Cardiac septum (tissue), 1 donor: Measurements from ENCODE around the gene NUAK1. TPM values are rescaled to one million over a fixed set of nuclear protein-coding genes. Genes with fewer than 3 reads are reported as not detected.

Experiments
- DNase-seq: peaks from one replicate; pipeline ENCODE4 v3.0.0-alpha.2; 2020; ENCODE audit warnings: low spot score
- intact Hi-C: fragments of 100-400 bp; cut with DNase I; formaldehyde crosslinking; loops from one replicate; pipeline ENCODE4 v1.14.0; 2022
- total RNA-seq: library from RNA; stranded (reverse); fragmentation: NEBNext Ultra II Directional; extraction: Animal tissue kit (Norgen Biotek cat#: 25700); gene quantifications from one replicate; pipeline ENCODE4 v1.2.1, GENCODE V29; 2021
- donor health status: DM: no; HTN: no; CAD: no.

The NUAK1 gene
- total RNA-seq, 1 donor from 2014 or later = 66.8 TPM

GRCh38 chr12:106049546-106049945, 89.2 kb downstream of the NUAK1 start:
- intact Hi-C loops = no loop called here
- no peak for DNase-seq

GRCh38 chr12:106049105-106049504, 89.6 kb downstream of the NUAK1 start:
- intact Hi-C loops = no loop called here
- no peak for DNase-seq

GRCh38 chr12:106048676-106049075, 90.1 kb downstream of the NUAK1 start:
- no peak for DNase-seq
- intact Hi-C loops = no loop called here

DNA sequence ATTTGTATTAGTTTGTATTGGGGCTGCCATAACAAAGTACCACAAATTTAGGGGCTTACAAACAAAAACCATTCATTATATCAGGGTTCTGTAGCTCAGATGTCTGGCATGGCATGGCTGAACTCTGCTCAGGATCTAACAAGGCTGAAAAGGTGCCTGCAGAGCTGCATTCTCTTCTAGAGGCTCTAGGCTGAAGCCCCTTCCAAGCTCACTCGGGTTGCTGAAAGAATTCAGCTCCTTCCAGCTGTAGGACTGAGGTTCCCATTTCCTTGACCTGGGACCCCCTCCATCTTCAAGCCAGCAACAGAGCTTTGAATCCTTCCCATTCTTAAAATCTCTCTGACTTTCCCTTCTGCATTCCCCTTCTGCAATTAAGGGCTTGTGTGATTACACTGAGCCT, 90.7 kb downstream of the NUAK1 start:
- intact Hi-C loops = no loop called here

GRCh38 chr12:106046947-106047346, 91.8 kb downstream of the NUAK1 start:
- intact Hi-C loops = no loop called here
- no peak for DNase-seq

More for the DNA sequence above, 90.7 kb downstream of the NUAK1 start:
- no peak for DNase-seq

GRCh38 chr12:106046301-106046846, 92.4 kb downstream of the NUAK1 start:
- intact Hi-C loops = no loop called here
- no peak for DNase-seq

GRCh38 chr12:106045251-106045674, 93.5 kb downstream of the NUAK1 start:
- intact Hi-C loops = no loop called here

DNA sequence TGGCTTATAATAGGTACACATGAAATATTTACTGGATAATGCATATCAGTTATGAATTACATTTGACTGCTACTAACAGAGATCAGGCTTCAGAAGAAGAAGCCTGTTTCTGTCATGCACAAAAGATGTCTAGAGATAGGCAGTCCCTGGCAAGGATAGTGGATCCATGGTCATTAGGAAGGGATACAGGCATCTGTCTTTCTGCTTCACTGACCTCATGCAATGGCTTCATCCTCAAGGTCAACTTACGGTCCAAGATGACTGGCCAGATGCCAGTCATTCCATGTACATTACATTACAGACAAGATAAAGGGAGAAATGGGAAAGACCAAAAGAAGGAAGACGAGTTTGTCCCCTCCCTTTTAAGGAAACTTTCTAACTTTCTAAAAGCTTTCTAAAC, 94.0 kb downstream of the NUAK1 start:
- DNase-seq = no peak
- intact Hi-C loops = no loop called here

More at GRCh38 chr12:106045251-106045674, 93.5 kb downstream of the NUAK1 start:
- DNase-seq = no peak

DNA sequence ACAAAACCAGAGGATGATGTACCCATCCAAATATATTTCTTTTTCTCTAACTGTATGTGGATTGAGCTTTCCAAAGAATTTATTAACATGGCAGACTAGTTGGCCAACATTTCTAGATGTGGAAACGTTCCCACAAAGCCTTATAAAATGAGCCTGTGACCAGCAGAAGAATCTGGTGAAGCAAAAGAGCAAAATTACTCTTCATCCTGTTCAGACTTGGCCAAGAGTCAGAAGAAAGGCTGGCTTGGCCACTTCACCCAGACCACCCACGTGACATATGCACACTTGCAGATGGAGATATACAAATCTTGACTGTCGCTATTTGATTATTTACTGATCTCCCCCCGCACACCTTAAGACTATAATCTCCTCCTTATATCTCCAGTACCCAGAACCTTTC, 96.7 kb downstream of the NUAK1 start:
- intact Hi-C loops = no loop called here
- no peak for DNase-seq

DNA sequence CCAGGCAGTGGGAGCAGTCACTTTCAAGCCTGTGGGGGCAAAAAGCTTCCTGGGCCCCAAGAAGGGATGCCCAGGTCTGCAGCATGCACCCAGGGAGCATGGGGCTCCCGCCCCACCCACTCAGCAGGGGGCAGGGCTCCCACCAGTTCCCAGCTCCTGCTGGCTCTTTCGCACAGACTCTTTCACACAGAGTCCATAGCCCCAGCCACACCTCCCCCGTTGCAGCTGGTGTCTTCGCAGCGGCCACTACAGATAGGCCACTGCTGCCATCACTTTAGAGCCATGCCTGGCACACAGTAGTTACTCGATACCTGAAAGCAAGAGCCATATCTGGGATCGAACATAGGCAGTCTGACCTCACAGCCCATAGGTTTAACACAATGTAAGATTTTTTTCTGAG, 98.2 kb downstream of the NUAK1 start:
- no peak for DNase-seq
- intact Hi-C loops = no loop called here

DNA sequence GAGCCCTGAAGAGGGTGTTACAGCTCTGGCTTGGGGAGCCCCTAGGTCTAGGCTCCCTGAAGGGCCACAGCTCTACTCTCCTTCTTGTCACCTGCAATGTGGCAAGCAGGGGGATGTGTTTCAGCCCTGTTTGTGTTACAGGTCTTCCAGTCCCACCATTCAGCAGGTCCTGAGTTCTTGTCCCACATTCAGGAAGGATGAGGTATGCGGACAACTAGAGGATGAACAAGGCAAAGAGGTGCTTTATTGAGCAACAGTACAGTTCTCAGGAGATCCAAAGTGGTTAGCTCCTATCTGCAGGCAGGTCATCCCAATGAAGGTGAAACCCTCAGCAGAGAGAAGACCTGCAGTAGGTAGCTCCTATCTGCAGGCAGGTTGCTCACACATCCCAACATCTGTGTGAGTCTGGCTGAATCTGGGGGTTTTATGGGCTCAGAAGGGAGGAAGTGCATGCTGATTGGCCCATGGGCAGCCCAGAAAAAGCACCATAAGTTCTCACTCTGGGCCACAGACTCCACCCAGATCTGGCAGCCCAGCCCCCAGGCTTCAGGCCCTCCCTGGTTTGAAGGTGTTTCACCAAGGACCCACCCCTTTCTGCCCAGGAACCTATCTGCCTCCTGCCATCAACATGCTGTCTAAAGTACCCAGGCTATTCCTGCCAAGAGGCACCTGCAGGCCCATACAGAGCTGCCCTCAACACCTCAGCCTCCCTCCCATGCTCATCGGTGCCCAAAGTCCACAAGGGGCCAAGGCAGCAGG, 98.9 kb downstream of the NUAK1 start:
- DNase-seq = no peak
- intact Hi-C loops = no loop called here

- no peak for DNase-seq
- intact Hi-C loops = no loop called here
These were observed 99.5 kb downstream of the NUAK1 start for GRCh38 chr12:106039242-106039641.

DNA sequence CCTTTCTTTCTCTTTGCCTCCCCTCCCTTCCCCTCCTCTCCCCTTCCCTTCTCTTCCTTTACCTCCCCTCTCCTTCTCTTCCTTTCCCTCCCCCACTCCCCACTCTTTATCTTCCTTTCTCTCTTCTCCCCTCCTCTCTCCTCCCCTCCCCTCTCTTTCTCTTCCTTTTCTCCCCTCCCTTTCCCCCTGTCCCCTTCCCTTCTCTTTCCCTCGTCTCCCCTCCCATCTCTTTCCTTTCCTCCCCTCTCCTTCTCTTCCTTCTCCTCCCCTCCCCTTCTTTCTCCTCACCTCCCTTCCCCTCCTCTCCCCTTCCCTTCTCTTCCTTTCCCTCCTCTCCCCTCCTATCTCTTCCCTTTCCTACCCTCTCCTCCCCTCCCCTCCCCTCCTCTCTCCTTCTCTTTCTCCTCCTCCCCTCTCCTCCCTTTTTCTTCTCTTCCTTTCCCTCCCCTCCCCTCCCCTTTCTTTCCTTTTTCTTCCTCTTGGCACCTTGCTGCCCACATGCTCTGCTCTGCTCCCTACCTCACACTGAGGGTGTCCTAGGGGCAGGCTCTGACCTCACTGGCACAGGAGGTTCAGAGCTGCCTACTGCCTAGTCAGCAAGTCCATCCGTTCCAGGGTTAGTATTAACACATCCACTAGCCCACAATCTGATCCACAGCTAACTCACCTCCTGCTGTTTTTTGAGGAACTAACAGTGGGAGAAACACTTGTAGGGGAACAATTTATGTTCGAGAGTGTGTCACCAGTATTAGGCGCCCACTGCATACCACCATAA, 101.0 kb downstream of the NUAK1 start:
- no peak for DNase-seq
- intact Hi-C loops = no loop called here

- intact Hi-C loops = no loop called here
- DNase-seq = peak; percentile 36
These were observed 103.3 kb downstream of the NUAK1 start for GRCh38 chr12:106035421-106035820.

GRCh38 chr12:106034316-106034715, 104.4 kb downstream of the NUAK1 start:
- intact Hi-C loops = no loop called here
- no peak for DNase-seq

DNA sequence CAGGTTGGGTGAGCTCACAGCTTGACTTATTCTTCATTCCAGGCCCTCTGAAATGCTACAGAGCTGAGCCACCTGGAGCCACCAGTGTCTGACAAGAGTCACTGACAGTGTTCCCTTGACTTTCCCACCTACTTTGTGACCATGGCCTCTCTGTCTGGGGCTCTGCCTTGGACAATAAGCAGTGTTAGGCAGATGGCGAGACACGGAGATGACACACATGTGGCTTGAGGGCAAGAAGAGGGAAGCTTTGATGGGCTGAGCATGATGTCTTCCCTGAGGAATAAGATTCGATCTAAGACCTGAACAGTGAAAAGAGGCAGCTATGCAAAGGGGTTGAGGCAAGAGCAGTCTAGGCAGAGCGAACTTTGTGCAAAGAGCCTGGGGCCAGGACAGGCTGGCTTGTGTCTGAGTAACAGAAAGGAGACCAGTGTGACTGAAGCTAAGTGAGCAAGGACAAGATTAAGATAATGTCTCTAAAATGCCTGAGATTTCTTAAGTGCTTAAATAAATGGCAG, 105.5 kb downstream of the NUAK1 start:
- DNase-seq = no peak
- intact Hi-C loops = no loop called here

DNA sequence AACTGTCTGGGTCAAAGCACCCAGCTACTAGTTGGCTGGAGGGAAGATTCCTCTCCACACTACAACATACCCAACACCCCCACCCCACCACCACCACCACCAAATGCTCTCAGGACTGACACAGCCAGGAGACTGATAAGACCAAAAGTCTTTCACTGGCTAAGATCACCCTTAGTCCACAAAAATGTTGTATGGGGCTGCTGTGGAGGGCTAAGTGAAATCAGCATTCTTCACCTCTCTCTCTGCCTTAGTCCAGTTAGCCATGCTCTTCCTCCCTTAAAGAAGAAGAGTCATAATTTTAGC, 106.2 kb downstream of the NUAK1 start:
- intact Hi-C loops = no loop called here
- no peak for DNase-seq

- DNase-seq = no peak
- intact Hi-C loops = no loop called here
These were observed 106.8 kb downstream of the NUAK1 start for GRCh38 chr12:106031761-106032622.

- no peak for DNase-seq
- intact Hi-C loops = no loop called here
These were observed 108.3 kb downstream of the NUAK1 start for GRCh38 chr12:106030210-106031071.
